K562 (cell line): ENCODE measurements around the gene CDC45. TPM values are rescaled to one million over a fixed set of nuclear protein-coding genes. Genes with fewer than 3 reads are reported as not detected.

Experiments
- BHLHE40 ChIP-seq: IDR thresholded peaks from 2 replicates; pipeline ENCODE4 v1.6.1; 2011; ENCODE audit warnings: low read length, improper control_type of control experiment
- BRF2 ChIP-seq: IDR thresholded peaks from 3 replicates; pipeline ENCODE4 v1.6.1; 2011; ENCODE audit warnings: borderline replicate concordance, mild to moderate bottlenecking; ENCODE audit not compliant: insufficient read length, insufficient read depth
- CHD4 ChIP-seq: fragments of 200-600 bp; sonication (generic); IDR thresholded peaks from 3 replicates; pipeline ENCODE4 v1.6.1; 2012; ENCODE audit warnings: low read depth, mild to moderate bottlenecking, mixed read lengths, low read length, inconsistent platforms; ENCODE audit not compliant: insufficient read depth, insufficient replicate concordance, poor library complexity, severe bottlenecking
- ELF1 ChIP-seq: fragments of 200-800 bp; sonication (Bioruptor generic); IDR thresholded peaks from 2 replicates; pipeline ENCODE4 v1.6.1; 2016; ENCODE audit warnings: missing genetic modification characterization, missing compliant biosample characterization
- GTF2A2 ChIP-seq: IDR thresholded peaks from 2 replicates; pipeline ENCODE4 v1.6.1; 2016; ENCODE audit warnings: mild to moderate bottlenecking, missing genetic modification characterization, missing compliant biosample characterization
- KAT7 ChIP-seq: sonication (generic); formaldehyde crosslinking; IDR thresholded peaks from 2 replicates; pipeline ENCODE4 v1.8.0; 2022; ENCODE audit warnings: missing genetic modification reagents, mild to moderate bottlenecking, borderline replicate concordance
- MAFK ChIP-seq: IDR thresholded peaks from 2 replicates; pipeline ENCODE4 v1.6.1; 2011; ENCODE audit warnings: low read length, improper control_type of control experiment
- NFIC ChIP-seq: fragments of 450-650 bp; IDR thresholded peaks from 2 replicates; pipeline ENCODE4 v1.6.1; 2017; ENCODE audit warnings: mild to moderate bottlenecking, inconsistent platforms
- NONO ChIP-seq, 2 experiments: fragments of 200-400 bp in 1 of 2; fragments of 450-650 bp in 1 of 2; formaldehyde crosslinking in 1 of 2; IDR thresholded peaks; 2 replicates each; pipeline ENCODE4 v1.6.1; 2017; ENCODE audit warnings: low read depth in 2 of 2, mild to moderate bottlenecking in 2 of 2, moderate library complexity in 2 of 2, low read length in 1 of 2
- PML ChIP-seq: IDR thresholded peaks from 2 replicates; pipeline ENCODE4 v1.6.1; 2012; ENCODE audit warnings: low read length, inconsistent platforms
- STAT6 ChIP-seq: sonication (generic); formaldehyde crosslinking; IDR thresholded peaks from 2 replicates; pipeline ENCODE4 v1.8.1; 2023; ENCODE audit warnings: mild to moderate bottlenecking, missing genetic modification reagents
- XRCC3 ChIP-seq: fragments of 450-650 bp; IDR thresholded peaks from 2 replicates; pipeline ENCODE4 v1.6.1; 2017; ENCODE audit warnings: mild to moderate bottlenecking, moderate library complexity
- ZNF12 ChIP-seq: sonication (generic); formaldehyde crosslinking; IDR thresholded peaks from 2 replicates; pipeline ENCODE4 v1.4.0; 2020; ENCODE audit warnings: mild to moderate bottlenecking, missing genetic modification reagents
- ZNF282 ChIP-seq: sonication (generic); formaldehyde crosslinking; IDR thresholded peaks from 2 replicates; pipeline ENCODE4 v1.8.1; 2023; ENCODE audit warnings: missing genetic modification reagents
- ZNF395 ChIP-seq: fragments of 200-800 bp; sonication (Bioruptor generic); IDR thresholded peaks from 2 replicates; pipeline ENCODE4 v1.6.1; 2017; ENCODE audit warnings: missing genetic modification characterization, missing compliant biosample characterization
- ZNF436 ChIP-seq: fragments of 250-450, 450-650 bp; sonication (Bioruptor Pico); formaldehyde crosslinking; IDR thresholded peaks from 2 replicates; pipeline ENCODE4 v1.7.0; 2020; ENCODE audit warnings: mild to moderate bottlenecking
- ZNF764 ChIP-seq: fragments of 250-450 bp; sonication (Bioruptor Pico); IDR thresholded peaks from 2 replicates; pipeline ENCODE4 v1.4.0; 2020; ENCODE audit warnings: low read depth, mild to moderate bottlenecking, moderate library complexity
- polyA plus RNA-seq, 8 experiments: library from polyadenylated mRNA; depleted of rRNA in 4 of 8; stranded (reverse) in 5 of 8; unstranded in 3 of 8; fragments of >200 nt; fragmentation: Nextera tagmentation in 2 of 8; fragmentation: Illumina TruSeq in 1 of 8; extraction: Ambion mirVana in 2 of 8; extraction: Trizol in 1 of 8; gene quantifications; 2 replicates each; pipeline versions ENCODE4 v1.2.1 to v1.2.3, GENCODE V29; 2011 to 2014; ENCODE audit warnings: inconsistent platforms in 1 of 8, missing spikeins in 1 of 8
- total RNA-seq, 7 experiments: library from RNA; depleted of rRNA in 6 of 7; stranded (reverse); fragments of >200 nt in 6 of 7; fragmentation: Illumina TruSeq in 2 of 7; extraction: Trizol in 2 of 7; gene quantifications; 2 replicates each; pipeline versions ENCODE4 v1.2.1 to v1.2.3, GENCODE V29; 2011 to 2021; ENCODE audit warnings: low replicate concordance in 1 of 7
- TF ChIP-seq, protein P1 (sequence below), 2 experiments: fragments of 450-650 bp; IDR thresholded peaks; 2 replicates each; pipeline ENCODE4 v1.6.1; 2016
- TF ChIP-seq, protein P2 (sequence below): IDR thresholded peaks from 2 replicates; pipeline ENCODE4 v1.6.1; 2014; ENCODE audit warnings: antibody characterized with exemption
- TF ChIP-seq, protein P3 (sequence below): sonication (generic); formaldehyde crosslinking; IDR thresholded peaks from 2 replicates; pipeline ENCODE4 v1.8.1; 2023; ENCODE audit warnings: mild to moderate bottlenecking, missing genetic modification reagents

The CDC45 gene
- total and polyA plus RNA-seq, 9 of the 15 experiments (the other 6 are each of a cell fraction or from before 2014, with no cell fraction given) = 251 to 580 (median 410) TPM

DNA sequence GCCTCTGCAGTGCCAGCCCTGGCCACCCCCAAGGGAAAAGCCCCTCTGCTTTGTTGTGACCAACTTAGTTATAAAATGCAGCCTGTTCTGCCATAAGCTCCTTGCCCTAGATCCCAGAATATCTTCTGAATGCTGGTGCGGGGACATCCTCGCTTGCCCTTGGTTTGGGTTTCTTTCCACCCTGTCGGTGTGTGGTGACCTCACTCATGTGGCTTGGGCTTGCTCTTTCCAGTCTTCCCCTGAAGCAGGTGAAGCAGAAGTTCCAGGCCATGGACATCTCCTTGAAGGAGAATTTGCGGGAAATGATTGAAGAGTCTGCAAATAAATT lies 27.8 kb downstream of the CDC45 start (continued):
- TF ChIP-seq, protein P1, sequence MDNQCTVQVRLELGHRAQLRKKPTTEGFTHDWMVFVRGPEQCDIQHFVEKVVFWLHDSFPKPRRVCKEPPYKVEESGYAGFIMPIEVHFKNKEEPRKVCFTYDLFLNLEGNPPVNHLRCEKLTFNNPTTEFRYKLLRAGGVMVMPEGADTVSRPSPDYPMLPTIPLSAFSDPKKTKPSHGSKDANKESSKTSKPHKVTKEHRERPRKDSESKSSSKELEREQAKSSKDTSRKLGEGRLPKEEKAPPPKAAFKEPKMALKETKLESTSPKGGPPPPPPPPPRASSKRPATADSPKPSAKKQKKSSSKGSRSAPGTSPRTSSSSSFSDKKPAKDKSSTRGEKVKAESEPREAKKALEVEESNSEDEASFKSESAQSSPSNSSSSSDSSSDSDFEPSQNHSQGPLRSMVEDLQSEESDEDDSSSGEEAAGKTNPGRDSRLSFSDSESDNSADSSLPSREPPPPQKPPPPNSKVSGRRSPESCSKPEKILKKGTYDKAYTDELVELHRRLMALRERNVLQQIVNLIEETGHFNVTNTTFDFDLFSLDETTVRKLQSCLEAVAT (IDR thresholded peaks at IDR 0.05) = no peak
- TF ChIP-seq ELF1 (tag) = no peak
- TF ChIP-seq NFIC = no peak
- no peak for TF ChIP-seq STAT6
- peak; percentile 15; the same call in 1 of the 2 replicates for TF ChIP-seq PML
- no peak for TF ChIP-seq ZNF436 (CRISPR knock-in tag)
- no peak for TF ChIP-seq CHD4
- no peak for TF ChIP-seq KAT7 (CRISPR knock-in tag)
- TF ChIP-seq MAFK = no peak
- no peak for TF ChIP-seq ZNF12 (CRISPR knock-in tag)
- TF ChIP-seq, protein P2, sequence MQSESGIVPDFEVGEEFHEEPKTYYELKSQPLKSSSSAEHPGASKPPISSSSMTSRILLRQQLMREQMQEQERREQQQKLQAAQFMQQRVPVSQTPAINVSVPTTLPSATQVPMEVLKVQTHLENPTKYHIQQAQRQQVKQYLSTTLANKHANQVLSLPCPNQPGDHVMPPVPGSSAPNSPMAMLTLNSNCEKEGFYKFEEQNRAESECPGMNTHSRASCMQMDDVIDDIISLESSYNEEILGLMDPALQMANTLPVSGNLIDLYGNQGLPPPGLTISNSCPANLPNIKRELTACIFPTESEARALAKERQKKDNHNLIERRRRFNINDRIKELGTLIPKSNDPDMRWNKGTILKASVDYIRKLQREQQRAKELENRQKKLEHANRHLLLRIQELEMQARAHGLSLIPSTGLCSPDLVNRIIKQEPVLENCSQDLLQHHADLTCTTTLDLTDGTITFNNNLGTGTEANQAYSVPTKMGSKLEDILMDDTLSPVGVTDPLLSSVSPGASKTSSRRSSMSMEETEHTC = no peak
- no peak for TF ChIP-seq BHLHE40
- no peak for TF ChIP-seq ZNF764 (CRISPR knock-in tag)
- no peak for TF ChIP-seq GTF2A2
- TF ChIP-seq XRCC3 = no peak
- no peak for TF ChIP-seq ZNF395 (CRISPR knock-in tag)
- no peak for TF ChIP-seq NONO (IDR thresholded peaks at IDR 0.05; ENCODE audit: low read depth in 2 of 2, low read length in 1 of 2)
- TF ChIP-seq BRF2 = no peak
- TF ChIP-seq, protein P3, sequence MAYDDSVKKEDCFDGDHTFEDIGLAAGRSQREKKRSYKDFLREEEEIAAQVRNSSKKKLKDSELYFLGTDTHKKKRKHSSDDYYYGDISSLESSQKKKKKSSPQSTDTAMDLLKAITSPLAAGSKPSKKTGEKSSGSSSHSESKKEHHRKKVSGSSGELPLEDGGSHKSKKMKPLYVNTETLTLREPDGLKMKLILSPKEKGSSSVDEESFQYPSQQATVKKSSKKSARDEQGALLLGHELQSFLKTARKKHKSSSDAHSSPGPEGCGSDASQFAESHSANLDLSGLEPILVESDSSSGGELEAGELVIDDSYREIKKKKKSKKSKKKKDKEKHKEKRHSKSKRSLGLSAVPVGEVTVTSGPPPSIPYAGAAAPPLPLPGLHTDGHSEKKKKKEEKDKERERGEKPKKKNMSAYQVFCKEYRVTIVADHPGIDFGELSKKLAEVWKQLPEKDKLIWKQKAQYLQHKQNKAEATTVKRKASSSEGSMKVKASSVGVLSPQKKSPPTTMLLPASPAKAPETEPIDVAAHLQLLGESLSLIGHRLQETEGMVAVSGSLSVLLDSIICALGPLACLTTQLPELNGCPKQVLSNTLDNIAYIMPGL (CRISPR knock-in tag) = no peak
- TF ChIP-seq ZNF282 (CRISPR knock-in tag) = 0 out of 2 replicates have a peak, but pooled peaks have one; percentile 16
